A549 (cell line): Measurements from ENCODE around the gene CLIC5.

Experiments
- CHD2 ChIP-seq: fragments of 150-350 bp; IDR thresholded peaks from 2 replicates; pipeline ENCODE4 v1.6.1; 2014; ENCODE audit warnings: low read length; ENCODE audit not compliant: partially characterized antibody
- NFE2L2 ChIP-seq: fragments of 150-350 bp; conservative IDR thresholded peaks from 2 replicates; pipeline ENCODE4 v1.6.1; 2014; ENCODE audit warnings: low read length
- NR3C1 ChIP-seq: fragments of >200 bp; sonication (Bioruptor Twin); formaldehyde crosslinking; IDR thresholded peaks from 3 replicates; pipeline ENCODE4 v1.6.1; 2017
- POLR2A ChIP-seq: IDR thresholded peaks from 2 replicates; pipeline ENCODE4 v1.6.1; 2012; ENCODE audit warnings: mild to moderate bottlenecking, low read length
- ZC3H11A ChIP-seq: fragments of 450-650 bp; IDR thresholded peaks from 2 replicates; pipeline ENCODE4 v1.6.1; 2014; ENCODE audit warnings: antibody characterized with exemption, mild to moderate bottlenecking
- TF ChIP-seq, protein P1 (sequence below): fragments of >200 bp; sonication (Bioruptor Twin); formaldehyde crosslinking; IDR thresholded peaks from 3 replicates; pipeline ENCODE4 v1.5.1; 2016

DNA sequence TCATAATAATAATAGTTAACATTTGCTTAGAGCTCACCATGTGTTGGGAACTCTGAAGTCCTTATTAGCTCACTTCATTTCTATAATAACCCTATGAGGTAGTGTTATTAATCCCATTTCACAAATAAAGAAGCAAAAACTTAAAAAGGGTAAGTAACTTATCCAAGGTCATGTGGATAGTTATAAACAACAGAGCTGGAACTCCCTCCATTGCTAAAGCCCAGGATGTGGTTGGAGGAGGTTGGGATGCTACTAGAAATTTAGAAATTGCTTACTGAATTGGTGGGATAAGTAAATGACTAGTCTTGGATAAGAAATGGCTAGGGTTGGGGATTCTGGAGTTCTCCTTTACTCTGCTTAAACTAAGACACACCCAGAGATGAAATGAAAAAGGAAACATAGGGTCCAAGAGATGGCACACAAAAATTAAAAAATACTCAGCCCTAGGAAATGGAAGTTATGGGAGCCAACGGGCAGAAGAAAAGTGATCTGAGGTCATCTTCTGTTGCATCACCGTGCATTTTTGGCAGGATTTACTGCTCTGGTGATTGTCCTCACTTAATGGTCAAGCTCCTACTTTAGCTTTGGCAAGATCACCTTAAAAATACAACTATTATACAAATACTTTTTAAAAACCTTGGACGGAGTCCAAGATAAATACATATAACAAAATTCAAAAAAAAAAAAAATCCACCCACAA is 7.7 kb upstream of the CLIC5 start:
- no peak for TF ChIP-seq POLR2A
- TF ChIP-seq, protein P1, sequence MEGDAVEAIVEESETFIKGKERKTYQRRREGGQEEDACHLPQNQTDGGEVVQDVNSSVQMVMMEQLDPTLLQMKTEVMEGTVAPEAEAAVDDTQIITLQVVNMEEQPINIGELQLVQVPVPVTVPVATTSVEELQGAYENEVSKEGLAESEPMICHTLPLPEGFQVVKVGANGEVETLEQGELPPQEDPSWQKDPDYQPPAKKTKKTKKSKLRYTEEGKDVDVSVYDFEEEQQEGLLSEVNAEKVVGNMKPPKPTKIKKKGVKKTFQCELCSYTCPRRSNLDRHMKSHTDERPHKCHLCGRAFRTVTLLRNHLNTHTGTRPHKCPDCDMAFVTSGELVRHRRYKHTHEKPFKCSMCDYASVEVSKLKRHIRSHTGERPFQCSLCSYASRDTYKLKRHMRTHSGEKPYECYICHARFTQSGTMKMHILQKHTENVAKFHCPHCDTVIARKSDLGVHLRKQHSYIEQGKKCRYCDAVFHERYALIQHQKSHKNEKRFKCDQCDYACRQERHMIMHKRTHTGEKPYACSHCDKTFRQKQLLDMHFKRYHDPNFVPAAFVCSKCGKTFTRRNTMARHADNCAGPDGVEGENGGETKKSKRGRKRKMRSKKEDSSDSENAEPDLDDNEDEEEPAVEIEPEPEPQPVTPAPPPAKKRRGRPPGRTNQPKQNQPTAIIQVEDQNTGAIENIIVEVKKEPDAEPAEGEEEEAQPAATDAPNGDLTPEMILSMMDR, result no peak
- TF ChIP-seq NR3C1, result no peak
- no peak for TF ChIP-seq ZC3H11A
- no peak for TF ChIP-seq NFE2L2
- TF ChIP-seq CHD2, result no peak
